KMS-11 (cell line): ENCODE results near the gene ARHGEF17.
A peak's percentile ranks its signal among the peaks of the same experiment; 100 is the strongest.
"Not testable (repeated sequence)": the region's sequence is repeated elsewhere in the genome, so short reads cannot be mapped to it uniquely, and the experiment has no call there.

Source experiments
- H2AFZ ChIP-seq: fragments of 200-600 bp; sonication (generic); 2 replicates; pipeline ENCODE4 v1.6.1; 2016; ENCODE audit warnings: antibody characterized with exemption, mixed run types, low read depth
- H3K27ac ChIP-seq: fragments of 200-600 bp; sonication (generic); 2 replicates; pipeline ENCODE4 v1.6.1; 2016; ENCODE audit warnings: mild to moderate bottlenecking, mixed run types
- H3K27me3 ChIP-seq: fragments of 200-600 bp; sonication (generic); 2 replicates; pipeline ENCODE4 v1.6.1; 2017; ENCODE audit warnings: mild to moderate bottlenecking, low read depth, mixed run types, moderate library complexity; ENCODE audit not compliant: insufficient read depth
- H3K36me3 ChIP-seq: fragments of 200-600 bp; sonication (generic); 2 replicates; pipeline ENCODE4 v1.6.1; 2017; ENCODE audit warnings: mild to moderate bottlenecking, mixed run types; ENCODE audit not compliant: insufficient read depth
- H3K4me1 ChIP-seq: fragments of 200-600 bp; sonication (generic); 2 replicates; pipeline ENCODE4 v1.6.1; 2016; ENCODE audit warnings: mild to moderate bottlenecking, low read depth, mixed run types; ENCODE audit not compliant: poor library complexity, severe bottlenecking
- H3K4me2 ChIP-seq: fragments of 200-600 bp; sonication (generic); 2 replicates; pipeline ENCODE4 v1.7.0; 2016; ENCODE audit warnings: mild to moderate bottlenecking, mixed run types
- H3K4me3 ChIP-seq: fragments of 200-600 bp; sonication (generic); IDR thresholded peaks from 2 replicates; pipeline ENCODE4 v1.6.1; 2017; ENCODE audit warnings: low read depth, low read length, mixed read lengths; ENCODE audit not compliant: insufficient read depth
- H3K79me2 ChIP-seq: fragments of 200-600 bp; sonication (generic); 2 replicates; pipeline ENCODE4 v1.6.1; 2016; ENCODE audit warnings: low read depth, mixed run types; ENCODE audit not compliant: insufficient read depth
- H3K9ac ChIP-seq: fragments of 200-600 bp; sonication (generic); 2 replicates; pipeline ENCODE4 v1.6.1; 2016; ENCODE audit warnings: mild to moderate bottlenecking, mixed run types
- H4K20me1 ChIP-seq: fragments of 200-600 bp; sonication (generic); 2 replicates; pipeline ENCODE4 v1.6.1; 2016; ENCODE audit warnings: mild to moderate bottlenecking, mixed run types; ENCODE audit not compliant: insufficient read depth
- TF ChIP-seq, protein P1 (sequence below): fragments of 200-600 bp; sonication (generic); conservative IDR thresholded peaks from 2 replicates; pipeline ENCODE4 v1.6.1; 2017; ENCODE audit warnings: low read depth, mild to moderate bottlenecking, antibody characterized with exemption, low read length, moderate library complexity, mixed read lengths

Gene ARHGEF17

DNA sequence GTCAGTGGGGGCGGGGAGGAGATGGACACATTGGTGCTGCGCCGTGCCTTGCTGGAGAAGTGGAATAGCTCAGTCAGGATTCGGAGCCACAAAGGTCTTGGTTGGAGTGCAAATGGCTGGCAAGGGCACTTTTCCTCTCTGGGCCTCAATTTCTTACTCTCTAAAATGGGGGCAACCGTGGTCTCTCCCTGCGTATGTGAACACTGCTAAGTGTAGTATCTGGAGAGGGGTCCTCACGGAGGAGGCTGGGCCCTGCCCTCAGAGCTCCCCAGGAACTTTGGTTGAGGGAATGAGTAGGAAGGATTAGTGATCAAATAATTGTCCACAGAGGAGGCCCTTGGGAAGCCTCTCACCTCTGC is 35.4 kb upstream of the ARHGEF17 start:
- TF ChIP-seq, protein P1, sequence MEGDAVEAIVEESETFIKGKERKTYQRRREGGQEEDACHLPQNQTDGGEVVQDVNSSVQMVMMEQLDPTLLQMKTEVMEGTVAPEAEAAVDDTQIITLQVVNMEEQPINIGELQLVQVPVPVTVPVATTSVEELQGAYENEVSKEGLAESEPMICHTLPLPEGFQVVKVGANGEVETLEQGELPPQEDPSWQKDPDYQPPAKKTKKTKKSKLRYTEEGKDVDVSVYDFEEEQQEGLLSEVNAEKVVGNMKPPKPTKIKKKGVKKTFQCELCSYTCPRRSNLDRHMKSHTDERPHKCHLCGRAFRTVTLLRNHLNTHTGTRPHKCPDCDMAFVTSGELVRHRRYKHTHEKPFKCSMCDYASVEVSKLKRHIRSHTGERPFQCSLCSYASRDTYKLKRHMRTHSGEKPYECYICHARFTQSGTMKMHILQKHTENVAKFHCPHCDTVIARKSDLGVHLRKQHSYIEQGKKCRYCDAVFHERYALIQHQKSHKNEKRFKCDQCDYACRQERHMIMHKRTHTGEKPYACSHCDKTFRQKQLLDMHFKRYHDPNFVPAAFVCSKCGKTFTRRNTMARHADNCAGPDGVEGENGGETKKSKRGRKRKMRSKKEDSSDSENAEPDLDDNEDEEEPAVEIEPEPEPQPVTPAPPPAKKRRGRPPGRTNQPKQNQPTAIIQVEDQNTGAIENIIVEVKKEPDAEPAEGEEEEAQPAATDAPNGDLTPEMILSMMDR: no peak
- Histone ChIP-seq H3K27ac (peak overlapping the region; percentile 72; the same call in 1 of the 2 replicates), H3K4me3 (no peak overlapping the region), H3K79me2 (no peaks in the 10 kb centered on the region), H4K20me1 (no peaks in the 10 kb centered on the region), H3K4me1 (peaks cover 54% of the 10 kb centered on the region), H3K4me2 (peak overlapping the region; percentile 91; the same call in 1 of the 2 replicates), H2AFZ (no peak overlapping the region), H3K36me3 (no peaks in the 10 kb centered on the region), H3K27me3 (no peaks in the 10 kb centered on the region), H3K9ac (no peak overlapping the region)

DNA sequence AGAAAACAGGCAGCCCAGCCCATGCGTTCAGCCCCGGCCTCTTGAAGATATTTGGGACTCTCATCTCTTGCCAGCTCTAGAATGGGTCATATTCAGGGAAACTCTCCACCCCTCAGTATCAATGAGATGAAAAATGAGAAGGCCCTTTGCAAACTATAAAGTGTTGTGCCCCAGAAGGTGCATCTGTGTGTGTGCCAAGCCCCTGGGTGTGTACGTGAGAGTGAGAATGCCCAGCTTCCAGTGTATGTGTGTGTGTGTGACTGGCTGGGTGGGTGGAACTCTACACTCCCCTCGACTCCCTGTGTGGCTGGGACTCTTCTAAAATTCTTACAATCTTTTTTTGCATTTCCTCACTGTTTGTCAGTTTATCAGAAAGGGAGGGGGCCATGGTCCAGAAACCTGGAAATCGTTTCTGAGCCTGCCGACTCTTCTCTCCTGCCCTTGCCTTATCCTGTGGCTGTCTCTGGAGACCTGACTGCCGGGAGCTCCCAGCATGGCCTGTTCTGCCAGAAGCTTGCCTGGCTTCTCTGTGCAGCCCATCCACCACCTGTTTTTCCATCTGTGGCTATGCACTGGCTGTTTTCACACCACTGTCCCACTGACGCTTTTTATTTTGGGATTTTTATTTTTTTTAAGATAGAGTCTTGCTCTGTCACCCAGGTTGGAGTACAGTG is 34.7 kb upstream of the ARHGEF17 start:
- Histone ChIP-seq H3K4me3 (no peak overlapping the region), H3K4me1 (peaks cover 54% of the 10 kb centered on the region), H2AFZ (no peak overlapping the region), H3K27me3 (no peaks in the 10 kb centered on the region), H4K20me1 (no peaks in the 10 kb centered on the region), H3K27ac (no peak overlapping the region), H3K36me3 (no peaks in the 10 kb centered on the region), H3K79me2 (no peaks in the 10 kb centered on the region), H3K4me2 (peak overlapping the region; percentile 91; the same call in 1 of the 2 replicates), H3K9ac (no peak overlapping the region)
- TF ChIP-seq, protein P1: no peak

DNA sequence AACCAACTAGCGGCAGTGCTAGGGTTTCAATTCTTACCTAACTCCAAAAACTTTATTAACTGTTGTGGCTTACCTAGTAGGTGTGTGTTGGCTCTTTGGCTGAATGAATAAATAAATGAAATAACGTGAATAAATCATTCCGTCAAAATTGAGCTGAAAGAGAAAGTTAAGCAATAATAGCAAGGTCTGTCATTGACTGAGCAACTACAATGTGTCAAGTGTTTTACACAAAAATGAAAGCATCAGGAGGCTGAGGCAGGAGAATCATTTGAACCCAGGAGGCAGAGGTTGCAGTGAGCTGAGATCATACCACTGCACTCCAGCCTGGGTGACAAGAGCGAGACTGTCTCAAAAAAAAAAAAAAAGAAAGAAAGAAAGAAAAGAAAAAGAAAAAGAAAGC is 33.9 kb upstream of the ARHGEF17 start:
- not testable (repeated sequence) for H2AFZ ChIP-seq, H3K4me2 ChIP-seq, H3K36me3 ChIP-seq, H3K4me3 ChIP-seq, H3K27ac ChIP-seq, H4K20me1 ChIP-seq, H3K79me2 ChIP-seq, H3K9ac ChIP-seq, H3K27me3 ChIP-seq
- peaks cover 50% of the 10 kb centered on the region for H3K4me1 ChIP-seq

DNA sequence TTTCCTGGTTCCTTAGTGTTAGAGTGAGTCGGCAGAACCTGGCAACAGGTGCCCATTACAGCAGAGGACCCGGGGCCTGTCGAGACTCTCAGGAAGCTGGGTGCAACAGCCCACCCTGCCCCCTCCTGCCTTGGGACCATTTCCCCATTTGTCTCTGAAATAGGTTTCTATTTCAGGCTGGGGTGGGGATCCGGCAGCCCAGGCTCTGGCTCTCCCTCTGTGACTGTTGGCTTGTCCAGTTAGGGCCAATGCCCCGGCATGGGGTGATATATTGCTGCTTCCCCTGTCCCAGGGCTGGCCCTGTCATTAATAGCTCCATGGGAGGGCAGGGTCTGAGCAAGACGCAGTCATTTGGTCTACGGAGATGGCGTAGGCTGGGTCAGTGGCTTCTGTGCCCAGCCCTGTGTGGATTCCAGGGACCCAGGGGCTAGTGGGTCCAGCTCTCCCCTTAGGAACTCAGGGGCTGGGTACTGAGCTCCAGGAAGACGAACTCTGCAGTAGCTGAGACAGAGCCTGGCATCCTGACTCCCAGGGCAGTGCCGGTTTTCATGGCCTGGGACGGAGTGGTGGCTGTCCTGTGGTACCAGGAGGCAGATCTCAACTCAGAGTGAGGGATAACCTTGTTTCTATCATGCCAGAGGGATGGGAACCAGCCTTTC is 33.2 kb upstream of the ARHGEF17 start:
- no peak overlapping the region for H3K4me2 ChIP-seq
- no peak overlapping the region for H3K9ac ChIP-seq
- no peaks in the 10 kb centered on the region for H3K79me2 ChIP-seq
- TF ChIP-seq, protein P1: no peak
- H3K4me1 ChIP-seq: peaks cover 44% of the 10 kb centered on the region
- no peaks in the 10 kb centered on the region for H3K36me3 ChIP-seq
- H4K20me1 ChIP-seq: no peaks in the 10 kb centered on the region
- H3K27me3 ChIP-seq: no peaks in the 10 kb centered on the region
- no peak overlapping the region for H3K4me3 ChIP-seq
- no peak overlapping the region for H3K27ac ChIP-seq
- H2AFZ ChIP-seq: no peak overlapping the region

DNA sequence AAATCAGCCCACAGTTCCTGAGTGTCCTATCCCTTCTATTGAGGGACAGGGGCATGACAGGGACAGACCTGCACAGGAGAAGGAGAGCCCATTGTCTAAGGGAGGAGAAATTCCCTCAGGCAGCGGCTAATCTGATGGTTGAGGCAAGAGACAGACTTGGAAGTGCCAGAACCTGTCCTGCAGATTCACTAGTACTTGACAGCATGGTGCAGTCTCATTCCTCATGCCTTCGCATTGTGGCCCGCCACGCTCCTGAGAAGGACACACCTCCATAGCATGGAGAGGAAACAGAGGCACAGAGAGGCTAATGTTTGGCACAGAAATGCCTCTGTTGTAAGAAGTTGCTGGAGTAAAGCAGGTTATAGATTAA is 32.7 kb upstream of the ARHGEF17 start:
- no peaks in the 10 kb centered on the region for H3K79me2 ChIP-seq
- H3K36me3 ChIP-seq: no peaks in the 10 kb centered on the region
- H3K27ac ChIP-seq: no peak overlapping the region
- H2AFZ ChIP-seq: no peak overlapping the region
- H3K4me3 ChIP-seq: no peak overlapping the region
- no peaks in the 10 kb centered on the region for H4K20me1 ChIP-seq
- no peak overlapping the region for H3K9ac ChIP-seq
- no peak overlapping the region for H3K4me2 ChIP-seq
- H3K4me1 ChIP-seq: peaks cover 41% of the 10 kb centered on the region
- TF ChIP-seq, protein P1: no peak
- no peaks in the 10 kb centered on the region for H3K27me3 ChIP-seq
